ENCODE data around the gene IPCEF1.
"Not testable (repeated sequence)": the region's sequence is repeated elsewhere in the genome, so short reads cannot be mapped to it uniquely, and the experiment has no call there.

IPCEF1 gene

DNA sequence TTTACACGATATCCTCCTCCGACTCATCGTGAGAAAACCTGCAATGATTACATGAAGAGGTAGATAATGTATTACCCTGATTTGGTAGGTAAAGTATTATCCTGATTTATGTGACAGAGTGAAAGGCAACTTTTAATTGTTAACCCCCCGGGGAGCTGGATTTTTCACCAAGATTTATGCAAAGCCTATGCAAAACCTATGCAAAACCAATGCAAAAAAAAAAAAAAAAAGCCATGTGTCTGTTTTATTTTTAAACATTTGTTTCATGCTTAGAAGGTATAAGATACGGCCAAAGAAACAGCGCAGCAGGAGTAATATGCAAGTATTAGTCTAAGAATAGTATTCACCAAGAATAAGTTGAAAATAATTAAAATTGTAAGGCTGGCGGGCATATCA is 109.9 kb downstream of the IPCEF1 start:
- DNase-seq (ENCODE audit: low read depth in 3 of 3) = no peak

DNA sequence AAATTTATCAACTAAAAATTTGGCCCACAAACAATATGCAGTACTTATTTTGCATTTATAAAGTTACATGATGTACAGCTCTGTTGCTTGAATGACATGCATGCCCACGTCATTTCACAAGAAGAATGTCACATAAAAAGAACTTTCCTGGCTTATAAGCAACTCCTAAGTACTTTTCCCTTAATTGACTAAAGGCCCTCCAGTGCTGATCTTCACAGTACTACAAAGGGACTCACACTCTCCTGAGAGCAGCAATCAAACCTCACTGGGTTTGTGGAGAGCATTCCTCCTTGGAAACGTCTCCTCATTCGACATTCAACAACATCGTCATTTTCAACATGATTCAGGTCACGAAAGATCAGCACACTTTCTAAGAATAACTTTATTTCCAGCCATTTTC is 111.1 kb downstream of the IPCEF1 start:
- no peak for DNase-seq (ENCODE audit: low read depth in 3 of 3)

DNA sequence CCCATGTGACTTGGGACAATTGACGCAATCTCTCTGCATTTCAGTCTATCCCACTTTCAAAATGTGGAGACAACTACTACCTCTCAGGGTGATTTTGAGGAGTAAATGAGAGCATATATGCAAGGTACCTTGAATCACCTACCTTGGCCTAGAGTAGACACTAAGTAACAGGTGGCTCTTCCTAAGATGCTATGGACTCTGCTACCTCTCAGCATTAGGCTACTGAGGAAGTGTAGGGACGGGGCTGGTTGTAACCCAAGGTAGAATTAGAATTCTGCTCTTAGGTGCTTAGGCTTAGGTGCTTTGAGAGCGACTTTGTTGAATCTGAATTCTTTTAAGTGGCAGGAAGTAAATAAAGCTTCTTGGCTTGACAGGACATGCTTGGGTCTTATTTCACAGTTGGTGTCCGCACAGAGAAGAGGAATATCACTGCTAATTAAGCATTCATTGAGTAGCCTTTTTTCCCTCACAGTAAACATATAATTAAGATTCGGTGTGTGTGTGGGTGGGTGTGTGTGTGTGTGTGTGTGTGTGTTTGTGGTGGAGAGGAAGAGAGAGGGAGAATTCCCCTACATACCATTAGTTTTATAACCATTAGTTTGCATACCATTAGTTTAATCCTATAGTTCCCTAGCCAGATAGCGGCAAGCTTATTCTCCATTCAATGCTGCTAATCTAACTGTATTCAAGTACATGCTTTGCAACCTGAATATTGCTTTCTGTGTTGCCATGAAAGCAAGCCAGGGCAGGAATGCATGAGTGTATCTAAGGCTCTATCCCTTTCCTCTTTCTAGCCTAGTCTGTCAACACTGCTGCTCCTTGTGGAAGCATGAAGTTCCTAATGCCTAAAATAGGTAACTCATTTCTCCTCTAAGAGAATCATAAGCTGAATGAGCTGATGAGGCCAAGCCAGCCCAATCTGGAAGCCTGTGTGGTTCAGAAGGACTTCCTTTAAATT is 112.5 kb downstream of the IPCEF1 start:
- DNase-seq (ENCODE audit: low read depth in 3 of 3) = no peak

DNA sequence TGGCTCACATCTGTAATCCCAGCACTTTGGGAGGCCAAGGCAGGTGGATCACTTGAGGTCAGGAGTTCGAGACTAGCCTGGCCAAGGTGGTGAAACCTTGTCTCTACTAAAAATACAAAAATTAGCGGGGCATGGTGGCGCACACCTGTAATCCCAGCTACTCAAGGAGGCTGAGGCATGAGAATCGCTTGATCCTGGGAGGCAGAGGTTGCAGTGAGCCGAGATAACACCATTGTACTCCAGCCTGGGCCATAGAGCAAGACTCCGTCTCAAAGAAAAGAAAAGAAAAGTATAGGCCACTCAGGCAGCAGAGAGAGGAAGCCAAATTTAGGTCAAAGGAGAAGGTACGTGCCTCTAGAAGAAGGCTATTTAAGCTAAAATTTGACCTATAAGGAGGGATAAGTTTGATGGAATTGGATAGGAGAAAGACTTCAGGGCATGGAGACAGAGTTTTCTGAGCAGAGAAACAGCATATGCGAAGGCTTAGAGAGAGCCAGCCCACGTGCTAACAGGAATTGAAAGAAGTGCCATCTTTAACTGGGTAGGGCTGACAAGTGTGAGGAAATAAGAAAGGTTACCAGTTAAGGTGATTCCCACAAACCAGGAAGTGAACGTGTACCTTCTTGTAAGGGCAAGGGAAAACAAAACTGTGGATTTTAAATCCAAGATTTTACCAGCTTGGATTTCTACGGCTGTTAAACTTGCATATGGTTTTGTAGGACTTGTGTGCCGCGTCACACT is 113.8 kb downstream of the IPCEF1 start:
- DNase-seq (ENCODE audit: low read depth in 3 of 3) = no peak

DNA sequence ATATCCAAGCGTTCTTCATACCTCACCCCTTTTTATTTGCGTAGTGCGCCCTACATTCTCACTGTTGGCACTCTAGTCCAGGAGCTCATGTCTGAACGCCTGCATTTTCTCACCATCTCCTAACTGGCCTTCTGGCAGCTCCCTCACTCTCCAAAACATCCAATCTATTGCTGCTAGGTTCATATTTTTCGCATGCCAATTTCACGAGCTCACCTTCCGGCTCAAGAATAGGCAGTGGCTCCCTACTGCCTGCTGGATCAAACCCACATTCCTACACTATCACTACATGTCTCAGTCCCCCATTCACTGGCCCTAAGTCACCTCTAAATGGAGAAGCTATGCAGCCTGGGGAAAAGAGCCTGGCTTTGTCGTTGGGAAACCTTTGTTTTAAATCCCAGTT is 115.0 kb downstream of the IPCEF1 start:
- DNase-seq (ENCODE audit: low read depth in 3 of 3) = no peak

DNA sequence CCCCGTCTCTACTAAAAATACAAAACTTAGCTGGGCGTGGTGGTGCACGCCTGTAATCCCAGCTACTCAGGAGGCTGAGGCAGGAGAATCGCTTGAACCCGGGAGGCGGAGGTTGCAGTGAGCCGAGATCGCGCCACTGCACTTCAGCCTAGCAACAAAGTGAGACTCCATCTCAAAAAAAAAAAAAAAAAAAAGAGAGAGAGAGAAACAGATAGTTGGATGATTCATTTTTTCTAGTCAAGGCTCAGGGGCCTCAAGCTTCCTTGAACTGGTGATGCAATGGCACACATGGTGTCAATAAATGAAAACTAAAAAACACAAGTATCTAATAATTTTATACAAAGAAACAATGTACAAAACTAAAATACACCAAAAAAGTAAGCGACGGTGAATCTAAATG is 115.5 kb downstream of the IPCEF1 start:
- not testable (repeated sequence) for DNase-seq (ENCODE audit: low read depth in 3 of 3)

DNA sequence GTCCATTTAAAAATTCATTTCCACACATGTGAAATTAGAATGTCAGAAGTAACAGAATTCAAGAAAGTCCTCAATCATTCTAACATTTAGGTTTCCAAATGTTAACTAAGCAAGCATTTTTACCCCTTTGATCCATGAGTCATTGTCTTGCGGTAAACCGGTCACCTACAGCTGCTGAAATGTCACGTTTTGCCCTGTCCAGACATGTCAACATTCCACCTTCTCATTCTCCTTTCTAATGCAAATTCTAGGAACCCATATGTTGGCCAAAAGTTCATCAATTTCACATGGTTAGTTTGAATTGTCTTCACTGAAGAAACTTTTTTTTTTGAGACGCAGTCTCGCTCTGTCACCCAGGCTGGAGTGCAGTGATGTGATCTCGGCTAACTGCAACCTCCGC is 117.2 kb downstream of the IPCEF1 start:
- no peak for DNase-seq (ENCODE audit: low read depth in 3 of 3)

DNA sequence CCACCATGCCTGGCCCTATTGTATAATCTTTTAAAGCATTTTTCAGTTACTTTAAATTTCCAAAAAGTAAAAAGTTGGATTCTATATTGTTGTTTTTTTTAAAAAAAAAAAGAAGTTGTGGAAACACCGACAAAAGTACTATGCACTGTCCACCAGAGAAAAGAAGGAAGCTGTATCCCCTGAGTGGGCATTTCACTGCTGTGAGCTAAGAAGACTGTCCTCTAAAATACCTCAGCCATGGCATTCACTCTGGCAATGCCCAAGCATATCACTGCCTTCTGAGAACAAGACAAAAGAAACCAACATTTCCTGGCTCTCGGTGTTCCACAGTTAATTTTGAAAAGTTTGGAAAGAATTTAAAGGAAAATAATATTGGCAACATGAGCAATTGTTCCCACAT is 117.8 kb downstream of the IPCEF1 start:
- no peak for DNase-seq (ENCODE audit: low read depth in 3 of 3)

DNA sequence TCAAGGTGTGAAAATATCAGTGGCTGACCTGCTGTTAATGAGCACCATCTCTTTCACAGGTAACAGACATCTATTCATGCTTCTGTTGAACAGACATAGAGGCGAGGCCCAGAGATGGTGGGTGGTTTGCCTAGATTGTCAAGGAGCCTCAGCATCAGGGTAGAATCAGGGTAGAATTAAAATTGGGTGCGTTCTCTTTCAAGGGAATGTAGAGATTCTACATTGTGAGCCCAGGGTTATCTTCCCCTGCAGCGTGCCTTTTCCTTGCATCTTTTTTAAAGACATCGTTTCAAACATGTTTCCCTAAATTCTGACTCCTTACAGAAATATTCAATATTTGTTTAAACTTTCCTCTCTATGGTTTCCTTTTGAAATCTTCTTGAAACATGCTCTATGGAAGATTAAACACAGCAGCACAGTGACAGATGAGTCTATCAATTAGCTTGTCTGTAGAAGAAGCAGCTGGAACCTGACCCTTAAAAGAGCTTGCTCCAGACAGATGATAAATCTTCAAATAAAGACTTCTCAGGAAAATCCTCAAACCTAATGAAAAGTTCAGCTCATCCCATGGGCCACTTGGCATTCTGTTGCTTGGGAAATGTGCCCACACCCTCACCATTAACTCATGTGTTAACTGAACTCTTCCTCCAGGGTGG is 119.8 kb downstream of the IPCEF1 start:
- DNase-seq (ENCODE audit: low read depth in 3 of 3) = no peak

DNA sequence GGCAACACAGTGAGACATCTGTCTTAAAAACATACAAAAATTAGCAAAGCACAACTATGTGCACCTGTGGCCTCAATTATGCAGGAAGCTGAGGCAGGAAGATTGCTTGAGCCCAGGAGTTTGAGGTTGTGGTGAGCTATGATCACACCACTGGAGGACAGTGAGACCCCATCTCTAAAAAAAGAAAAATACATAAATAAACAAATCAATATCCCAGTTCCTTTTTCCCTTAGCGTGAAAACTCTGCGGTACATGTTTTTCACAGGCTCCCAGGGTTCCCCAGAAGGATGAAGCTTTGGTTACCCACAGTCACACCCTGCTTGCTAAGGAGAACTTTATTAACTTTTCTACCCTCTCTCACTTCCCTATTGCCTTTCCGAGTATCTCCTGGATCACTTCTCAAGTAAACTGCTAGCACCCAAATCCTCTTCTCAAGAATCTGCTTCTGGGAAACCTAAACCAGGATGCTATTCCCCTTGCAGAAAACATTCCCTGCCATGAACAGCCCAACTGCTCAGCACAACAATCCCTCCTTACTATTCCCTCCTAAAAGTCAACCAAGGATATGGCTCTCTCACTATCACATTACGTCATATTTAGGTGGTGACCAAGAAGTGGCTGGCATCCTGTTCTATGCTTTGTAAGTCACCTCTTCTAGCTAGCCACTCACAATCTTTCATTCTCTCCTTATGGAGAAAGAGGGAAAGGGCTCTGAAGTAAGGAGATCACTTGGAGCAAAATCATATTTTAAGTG is 122.4 kb downstream of the IPCEF1 start:
- DNase-seq (ENCODE audit: low read depth in 3 of 3) = no peak

DNA sequence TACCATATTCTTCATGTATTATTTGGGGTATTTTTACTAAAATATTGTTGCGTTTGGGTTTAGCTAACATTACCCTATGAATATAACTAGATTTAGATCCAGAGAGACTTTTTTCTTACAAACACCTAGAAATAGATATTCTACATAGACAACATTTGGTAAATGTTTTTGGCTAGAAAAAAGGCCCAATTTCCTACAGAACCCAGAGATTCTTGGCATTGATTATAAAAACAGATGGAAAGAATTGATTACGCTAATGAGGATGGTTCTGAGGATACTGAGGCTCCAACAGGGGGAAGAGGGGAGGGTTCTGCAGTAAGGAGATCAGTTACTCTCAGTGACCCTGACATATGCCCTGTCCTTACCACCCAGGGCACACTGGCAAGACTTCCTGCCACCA is 123.2 kb downstream of the IPCEF1 start:
- no peak for DNase-seq (ENCODE audit: low read depth in 3 of 3)

DNA sequence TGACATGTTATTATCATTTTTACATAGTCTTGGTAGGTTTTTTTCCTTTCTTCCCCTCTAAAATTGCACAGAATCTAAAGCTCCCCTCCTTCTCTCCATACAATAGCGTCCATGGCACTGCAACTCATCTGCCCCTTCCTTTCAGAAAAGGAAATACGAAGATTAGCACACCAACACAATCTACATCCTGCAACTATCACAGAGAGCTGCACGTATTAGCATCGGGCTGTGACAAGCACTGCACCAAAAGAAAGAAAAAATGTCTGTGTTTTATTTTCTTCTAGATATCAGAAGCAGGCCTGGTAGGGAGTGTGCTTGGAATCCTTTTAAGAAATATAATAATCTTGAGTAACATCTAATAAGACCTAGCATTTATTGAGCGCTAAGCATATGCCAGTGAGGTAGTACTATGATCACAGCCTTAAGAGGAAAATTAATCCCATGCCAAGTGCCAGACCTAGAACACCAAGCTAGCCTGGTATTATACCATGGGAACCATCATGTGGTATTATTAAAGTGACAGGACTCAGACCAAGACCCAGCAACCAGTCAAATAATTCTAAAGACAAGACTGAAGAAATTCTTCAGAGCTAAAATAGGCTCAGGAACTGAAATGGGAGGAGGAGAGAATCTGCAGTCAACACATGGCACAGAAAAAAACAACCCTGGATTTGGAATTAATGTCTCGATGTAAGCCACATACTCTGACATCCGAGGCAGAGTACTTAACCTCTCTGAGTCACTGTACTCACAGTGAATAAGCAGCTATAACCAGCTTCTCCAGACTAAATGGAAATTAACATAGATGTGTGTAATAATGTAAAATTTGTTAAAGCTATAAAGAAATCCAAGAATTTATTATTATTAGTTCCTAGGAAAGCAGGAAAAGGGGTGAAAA is 124.3 kb downstream of the IPCEF1 start:
- no peak for DNase-seq (ENCODE audit: low read depth in 3 of 3)

DNA sequence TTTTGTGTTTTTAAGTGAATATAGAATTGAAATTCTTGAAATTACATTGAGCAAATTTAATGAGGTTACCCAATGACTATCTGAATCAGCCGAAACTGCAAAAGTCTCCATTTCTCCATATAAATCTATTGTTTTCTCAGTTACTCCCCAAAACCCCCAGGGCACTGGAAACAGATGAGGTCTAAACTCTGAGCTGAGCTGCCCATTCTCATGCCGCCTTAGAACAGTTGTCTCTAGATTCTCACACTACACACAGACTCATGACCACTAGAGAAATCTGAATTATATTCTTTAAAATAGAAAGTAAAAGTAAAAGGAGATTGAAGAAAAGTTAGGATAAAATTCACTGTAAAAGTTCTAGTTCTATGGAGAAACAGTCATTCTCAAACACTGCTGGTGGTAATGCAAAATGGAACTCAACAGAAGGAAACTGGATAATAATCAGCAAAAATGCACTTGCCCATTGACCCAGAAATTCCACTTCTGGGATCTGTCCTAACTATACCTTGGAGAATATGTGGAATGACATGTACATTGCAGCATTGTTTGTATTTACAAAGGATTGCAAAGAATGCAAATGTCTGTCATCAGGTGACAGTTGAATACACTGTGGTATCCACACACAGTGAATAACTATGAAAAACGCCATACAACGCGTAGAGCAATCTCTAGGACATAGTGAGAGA is 125.5 kb downstream of the IPCEF1 start:
- DNase-seq (ENCODE audit: low read depth in 3 of 3) = no peak

DNA sequence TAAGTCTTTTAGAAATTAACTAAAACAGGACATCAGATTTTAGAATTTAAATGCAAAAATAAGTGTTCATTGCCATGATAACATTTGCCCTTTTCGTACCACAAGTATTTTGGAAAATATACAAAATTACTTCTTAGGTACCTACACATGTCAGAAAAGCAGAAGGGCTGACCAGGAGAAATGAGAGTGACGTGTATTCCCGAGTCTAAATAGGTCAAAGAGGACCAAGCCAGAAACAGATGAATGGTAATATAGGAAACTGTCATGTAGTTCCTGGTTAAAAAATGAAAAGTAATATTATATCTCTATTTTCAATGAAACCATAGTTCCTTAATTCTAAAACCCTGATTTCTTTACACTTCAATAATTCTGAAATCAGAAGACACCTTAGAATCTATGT is 126.2 kb downstream of the IPCEF1 start:
- no peak for DNase-seq (ENCODE audit: low read depth in 3 of 3)

DNA sequence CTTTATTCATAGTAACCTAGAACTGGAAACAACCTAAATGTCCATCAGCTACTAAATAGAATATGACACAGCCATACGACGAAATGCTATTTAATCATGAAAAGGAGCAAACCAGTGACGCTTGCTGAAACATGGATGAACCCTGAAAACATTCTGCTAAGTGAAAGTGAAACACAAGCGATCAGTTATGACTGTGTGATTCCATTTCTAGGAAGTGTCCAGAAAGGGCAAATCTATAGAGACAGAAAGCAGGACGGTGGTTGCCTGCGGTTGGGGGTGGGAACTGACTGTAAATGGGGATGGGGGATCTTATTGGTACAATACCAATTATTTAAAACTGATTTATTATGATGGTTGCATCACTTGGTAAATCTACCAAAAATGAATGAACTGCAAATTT is 126.8 kb downstream of the IPCEF1 start:
- DNase-seq (ENCODE audit: low read depth in 3 of 3) = peak in 2 of 3 experiments; percentile 46 to 72

DNA sequence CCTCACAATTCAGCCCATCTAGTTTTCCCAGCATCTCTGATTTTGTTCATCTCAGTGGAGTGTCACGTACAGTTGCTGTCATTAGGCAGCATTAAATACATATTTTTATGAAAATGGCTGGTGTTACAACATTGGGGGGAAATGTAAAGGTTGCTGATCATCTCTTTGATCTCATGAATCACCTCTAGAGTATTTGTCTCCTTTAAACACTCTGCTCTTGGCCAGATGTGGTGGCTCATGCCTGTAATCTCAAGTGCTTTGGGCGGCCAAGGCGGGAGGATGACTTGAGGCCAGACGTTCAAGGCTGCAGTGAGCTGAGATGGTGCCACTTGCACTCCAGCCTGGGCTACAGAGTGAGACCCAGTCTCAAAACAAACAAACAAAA is 128.1 kb downstream of the IPCEF1 start:
- DNase-seq (ENCODE audit: low read depth in 3 of 3) = no peak

DNA sequence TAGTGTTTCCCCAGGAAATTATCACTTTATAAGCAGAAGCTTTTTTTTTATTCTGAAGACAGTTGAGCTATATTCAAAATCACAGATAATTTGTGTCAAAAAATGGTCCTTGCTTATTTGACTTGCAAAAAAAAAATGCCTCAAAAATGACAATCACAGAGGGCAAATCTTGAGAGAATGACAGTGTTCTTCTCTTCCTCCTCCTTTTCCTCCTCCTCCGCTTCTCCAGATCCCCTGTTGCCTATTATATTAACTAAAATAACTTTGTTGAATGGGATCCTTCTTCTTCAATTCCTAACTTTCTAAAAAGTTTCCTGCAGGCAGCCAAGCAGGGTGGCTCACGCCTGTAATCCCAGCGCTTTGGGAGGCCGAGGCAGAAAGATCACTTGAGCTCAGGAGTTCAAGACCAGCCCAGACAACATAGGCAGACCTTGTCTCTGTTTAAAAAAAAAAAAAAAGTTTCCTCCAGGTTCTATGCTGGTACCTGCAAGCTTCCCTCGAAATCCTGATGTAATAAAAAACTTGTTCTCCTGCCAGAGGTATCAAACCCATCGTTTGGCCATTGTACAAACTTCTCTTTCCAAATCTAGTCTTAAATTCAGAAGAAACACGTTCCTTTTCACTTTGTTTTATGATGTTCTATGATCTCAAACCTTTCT is 128.6 kb downstream of the IPCEF1 start:
- no peak for DNase-seq (ENCODE audit: low read depth in 3 of 3)

DNA sequence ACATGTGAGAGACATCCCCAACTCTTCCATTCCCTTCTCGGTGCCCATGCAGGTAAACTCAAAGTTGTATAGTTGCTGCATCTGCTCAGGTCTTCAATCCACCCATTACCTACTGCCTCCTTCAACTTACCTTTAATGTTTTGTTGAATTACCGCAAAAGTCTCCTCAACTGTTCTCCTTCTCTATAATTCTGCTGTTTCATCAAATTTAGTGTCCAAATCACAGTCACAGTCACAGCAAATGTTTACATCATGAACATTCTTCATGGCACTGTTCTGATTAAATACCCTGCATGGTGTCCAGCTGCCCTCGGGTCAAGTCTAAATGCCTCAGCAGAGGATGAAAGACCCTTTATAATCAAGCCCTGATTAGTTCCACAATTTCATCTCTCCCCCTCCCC is 130.1 kb downstream of the IPCEF1 start:
- no peak for DNase-seq (ENCODE audit: low read depth in 3 of 3)

DNA sequence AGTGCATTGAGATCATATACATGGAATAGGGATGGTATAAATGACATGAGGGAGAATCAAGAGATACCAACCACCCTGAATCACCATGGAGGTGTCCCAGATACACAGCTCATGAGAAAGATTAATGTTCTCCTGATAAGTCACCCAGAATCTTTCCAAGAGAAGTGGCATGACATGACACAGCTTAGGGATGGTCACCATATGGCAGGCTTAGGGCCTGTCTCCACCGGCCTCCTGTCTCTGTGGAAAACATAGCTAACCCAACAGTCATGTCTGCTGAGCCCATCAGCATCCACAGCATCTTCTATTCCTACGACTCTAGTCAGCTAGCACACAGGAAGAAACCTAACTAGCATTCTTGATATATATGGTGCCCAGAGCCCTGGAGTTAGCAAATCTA is 133.3 kb downstream of the IPCEF1 start:
- no peak for DNase-seq (ENCODE audit: low read depth in 3 of 3)

DNA sequence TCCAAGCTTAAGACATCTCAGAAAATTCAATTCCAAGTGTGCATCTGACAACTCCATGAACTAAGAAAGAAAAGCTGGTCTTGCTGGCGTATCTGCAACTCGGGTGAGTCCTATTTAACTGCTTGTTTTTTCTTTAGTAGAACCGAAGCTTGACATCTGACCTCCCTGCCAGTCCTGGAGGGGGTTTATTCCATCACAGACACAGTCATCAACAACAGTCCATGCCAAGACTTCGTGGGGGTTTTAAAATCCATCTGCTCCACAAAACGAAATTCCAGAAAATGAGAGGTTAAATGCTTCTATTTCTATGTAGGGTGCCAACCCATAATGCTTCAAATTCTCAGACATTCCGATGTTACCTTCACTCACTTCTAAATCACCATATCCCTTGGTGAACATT is 133.9 kb downstream of the IPCEF1 start:
- DNase-seq (ENCODE audit: low read depth in 3 of 3) = no peak

All from stimulated activated CD4-positive, alpha-beta T cell treated with anti-CD3 and anti-CD28 coated beads, TNF-alpha, amount 100 ng/mL, for 24 hours (primary cell).